22Rv1 (cell line): ENCODE data around the gene NSG1.

Experiments used
- CTCF ChIP-seq: fragments of 450-650 bp; IDR thresholded peaks from 2 replicates; pipeline ENCODE4 v1.5.1; 2017; ENCODE audit warnings: mild to moderate bottlenecking
- ZFX ChIP-seq: fragments of 450-650 bp; IDR thresholded peaks from 2 replicates; pipeline ENCODE4 v1.6.1; 2017; ENCODE audit warnings: antibody characterized with exemption, borderline replicate concordance

- no peak for TF ChIP-seq CTCF
- no peak for TF ChIP-seq ZFX
Observed at GRCh38 chr4:4364486-4365208, 22.3 kb upstream of the NSG1 start.
